SU-DHL-6 (cell line): ENCODE data around the gene XYLB.

Source experiments
- H2AFZ ChIP-seq: fragments of 200-600 bp; sonication (generic); 2 replicates; pipeline ENCODE4 v1.6.1; 2014; ENCODE audit warnings: low read depth, mild to moderate bottlenecking, moderate library complexity, mixed read lengths, antibody characterized with exemption, low read length; ENCODE audit not compliant: severe bottlenecking
- H3F3A ChIP-seq: fragments of 200-600 bp; shearing (Covaris generic); 2 replicates; pipeline ENCODE4 v1.6.0; 2016; ENCODE audit warnings: antibody characterized with exemption, mild to moderate bottlenecking; ENCODE audit not compliant: insufficient read depth
- H3K27ac ChIP-seq: fragments of 200-600 bp; sonication (generic); 2 replicates; pipeline ENCODE4 v1.5.1; 2016; ENCODE audit warnings: low read depth, mild to moderate bottlenecking, low read length, moderate library complexity, mixed read lengths
- H3K27me3 ChIP-seq: fragments of 200-600 bp; sonication (generic), shearing (Covaris generic); 2 replicates; pipeline ENCODE4 v1.6.0; 2014; ENCODE audit warnings: mild to moderate bottlenecking, low read length
- H3K36me3 ChIP-seq: fragments of 200-600 bp; sonication (generic); 2 replicates; pipeline ENCODE4 v1.6.1; 2014; ENCODE audit warnings: mild to moderate bottlenecking, low read length, mixed read lengths
- H3K4me2 ChIP-seq: fragments of 300-600, 200-600 bp; shearing (Covaris generic), sonication (generic); 2 replicates; pipeline ENCODE4 v1.6.0; 2014; ENCODE audit warnings: low read length, low read depth, mild to moderate bottlenecking; ENCODE audit not compliant: poor library complexity, severe bottlenecking
- H3K4me3 ChIP-seq: fragments of 200-600 bp; sonication (generic); 2 replicates; pipeline ENCODE4 v1.5.1; 2014; ENCODE audit warnings: antibody characterized with exemption, low read length, mild to moderate bottlenecking, mixed read lengths; ENCODE audit not compliant: insufficient read depth, poor library complexity, severe bottlenecking
- H3K79me2 ChIP-seq: fragments of 200-600 bp; sonication (generic); 2 replicates; pipeline ENCODE4 v1.6.1; 2014; ENCODE audit warnings: mild to moderate bottlenecking, low read length, moderate library complexity; ENCODE audit not compliant: insufficient read depth
- H3K9ac ChIP-seq: fragments of 200-600 bp; sonication (generic); 2 replicates; pipeline ENCODE4 v1.7.0; 2014; ENCODE audit warnings: mild to moderate bottlenecking, low read length
- H3K9me2 ChIP-seq: fragments of 200-600 bp; sonication (generic); replicated peaks from 2 replicates; pipeline ENCODE4 v1.6.1; 2014; ENCODE audit warnings: low read length; ENCODE audit not compliant: insufficient read depth
- H3K9me3 ChIP-seq: fragments of 200-600 bp; sonication (generic); 2 replicates; pipeline ENCODE4 v1.6.1; 2014; ENCODE audit warnings: low read length, mixed read lengths; ENCODE audit not compliant: insufficient read depth
- H4K20me1 ChIP-seq: fragments of 200-600 bp; sonication (generic); 2 replicates; pipeline ENCODE4 v1.6.1; 2014; ENCODE audit warnings: low read depth, mild to moderate bottlenecking, antibody characterized with exemption, low read length, moderate library complexity, mixed read lengths
- EZH2phosphoT487 ChIP-seq: fragments of 200-600 bp; sonication (generic), shearing (Covaris generic); conservative IDR thresholded peaks from 2 replicates; pipeline ENCODE4 v1.6.1; 2018; ENCODE audit warnings: mild to moderate bottlenecking, antibody characterized with exemption, low read length, moderate library complexity, mixed read lengths
- TF ChIP-seq, protein P1 (sequence below): fragments of 200-600 bp; sonication (generic); IDR thresholded peaks from one replicate; pipeline ENCODE4 v1.5.1; 2017; ENCODE audit warnings: antibody characterized with exemption, mild to moderate bottlenecking, low read length, moderate library complexity; ENCODE audit not compliant: insufficient read depth, poor library complexity, severe bottlenecking

Gene XYLB

GRCh38 chr3:38348903-38349302 lies 2.3 kb downstream of the XYLB start:
- Histone ChIP-seq H3K36me3 (0 out of 2 replicates have a peak, but pooled peaks cover 4% of the 10 kb centered on the region), H3K9me3 (no peaks in the 10 kb centered on the region), H2AFZ (no peak overlapping the region), H3K9me2 (no peaks in the 10 kb centered on the region), H3K4me2 (no peak overlapping the region), H3F3A (0 out of 2 replicates have a peak, but pooled peaks cover 3% of the 10 kb centered on the region), H3K79me2 (peaks cover 7% of the 10 kb centered on the region), H4K20me1 (no peaks in the 10 kb centered on the region), H3K9ac (no peak overlapping the region), H3K27me3 (no peaks in the 10 kb centered on the region), H3K27ac (no peak overlapping the region), H3K4me3 (no peak overlapping the region)
- TF ChIP-seq EZH2phosphoT487: no peak
- TF ChIP-seq, protein P1, sequence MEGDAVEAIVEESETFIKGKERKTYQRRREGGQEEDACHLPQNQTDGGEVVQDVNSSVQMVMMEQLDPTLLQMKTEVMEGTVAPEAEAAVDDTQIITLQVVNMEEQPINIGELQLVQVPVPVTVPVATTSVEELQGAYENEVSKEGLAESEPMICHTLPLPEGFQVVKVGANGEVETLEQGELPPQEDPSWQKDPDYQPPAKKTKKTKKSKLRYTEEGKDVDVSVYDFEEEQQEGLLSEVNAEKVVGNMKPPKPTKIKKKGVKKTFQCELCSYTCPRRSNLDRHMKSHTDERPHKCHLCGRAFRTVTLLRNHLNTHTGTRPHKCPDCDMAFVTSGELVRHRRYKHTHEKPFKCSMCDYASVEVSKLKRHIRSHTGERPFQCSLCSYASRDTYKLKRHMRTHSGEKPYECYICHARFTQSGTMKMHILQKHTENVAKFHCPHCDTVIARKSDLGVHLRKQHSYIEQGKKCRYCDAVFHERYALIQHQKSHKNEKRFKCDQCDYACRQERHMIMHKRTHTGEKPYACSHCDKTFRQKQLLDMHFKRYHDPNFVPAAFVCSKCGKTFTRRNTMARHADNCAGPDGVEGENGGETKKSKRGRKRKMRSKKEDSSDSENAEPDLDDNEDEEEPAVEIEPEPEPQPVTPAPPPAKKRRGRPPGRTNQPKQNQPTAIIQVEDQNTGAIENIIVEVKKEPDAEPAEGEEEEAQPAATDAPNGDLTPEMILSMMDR: no peak

GRCh38 chr3:38349684-38350359 lies 3.2 kb downstream of the XYLB start:
- H4K20me1 ChIP-seq: no peaks in the 10 kb centered on the region
- H3K27me3 ChIP-seq: no peaks in the 10 kb centered on the region
- 0 out of 2 replicates have a peak, but pooled peaks cover 3% of the 10 kb centered on the region for H3F3A ChIP-seq
- no peak overlapping the region for H2AFZ ChIP-seq
- H3K9ac ChIP-seq: no peak overlapping the region
- H3K4me2 ChIP-seq: no peak overlapping the region
- H3K9me3 ChIP-seq: no peaks in the 10 kb centered on the region
- peaks cover 7% of the 10 kb centered on the region for H3K79me2 ChIP-seq
- H3K27ac ChIP-seq: no peak overlapping the region
- TF ChIP-seq, protein P1: no peak
- no peak for TF ChIP-seq EZH2phosphoT487
- H3K4me3 ChIP-seq: no peak overlapping the region
- 0 out of 2 replicates have a peak, but pooled peaks cover 4% of the 10 kb centered on the region for H3K36me3 ChIP-seq
- no peaks in the 10 kb centered on the region for H3K9me2 ChIP-seq

DNA sequence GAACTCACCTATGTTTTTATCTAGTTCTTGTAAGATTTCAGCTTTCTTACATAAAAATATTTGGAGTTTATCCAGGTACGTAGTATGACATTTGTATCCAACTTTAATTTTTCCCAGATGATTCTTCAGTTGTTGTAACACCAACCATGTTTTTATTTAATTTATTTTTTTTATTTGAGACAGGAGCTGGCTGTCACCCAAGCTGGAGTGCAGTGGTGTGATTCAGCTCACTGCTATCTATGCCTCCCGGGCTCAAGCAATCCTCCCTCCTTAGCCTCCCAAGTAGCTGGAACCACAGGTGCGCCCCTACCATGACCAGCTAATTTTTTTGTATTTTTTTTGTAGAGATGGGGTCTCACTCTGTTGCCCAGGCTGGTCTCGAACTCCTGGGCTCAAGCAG lies 6.6 kb downstream of the XYLB start:
- Histone ChIP-seq H2AFZ (no peak overlapping the region), H3K4me3 (no peak overlapping the region), H3K36me3 (0 out of 2 replicates have a peak, but pooled peaks cover 4% of the 10 kb centered on the region), H3K9me2 (no peaks in the 10 kb centered on the region), H3K9me3 (no peaks in the 10 kb centered on the region), H3F3A (no peaks in the 10 kb centered on the region), H3K27me3 (no peaks in the 10 kb centered on the region), H3K27ac (no peak overlapping the region), H4K20me1 (no peaks in the 10 kb centered on the region), H3K79me2 (peaks cover 7% of the 10 kb centered on the region), H3K4me2 (no peak overlapping the region), H3K9ac (no peak overlapping the region)
- TF ChIP-seq, protein P1: no peak
- TF ChIP-seq EZH2phosphoT487: no peak
